Vagina (tissue), 2 donors: ENCODE measurements around the gene CYB561A3.

Experiments used
- POLR2AphosphoS5 ChIP-seq, 2 donors: sonication (generic); formaldehyde crosslinking; IDR thresholded peaks; one replicate each; pipeline ENCODE4 v1.9.0; 2017; ENCODE audit warnings: antibody characterized with exemption in 2 of 2, mild to moderate bottlenecking in 2 of 2, low read depth in 1 of 2; ENCODE audit not compliant: insufficient read depth in 1 of 2
- TF ChIP-seq, protein P1 (sequence below), 3 experiments: fragments of 450-650 bp in 2 of 3; fragments of 200-600 bp in 1 of 3; sonication (generic) in 1 of 3; IDR thresholded peaks; one replicate each; pipeline ENCODE4 v1.5.1; 2017 to 2019; ENCODE audit warnings: antibody characterized with exemption in 3 of 3, mild to moderate bottlenecking in 2 of 3, moderate library complexity in 2 of 3

DNA sequence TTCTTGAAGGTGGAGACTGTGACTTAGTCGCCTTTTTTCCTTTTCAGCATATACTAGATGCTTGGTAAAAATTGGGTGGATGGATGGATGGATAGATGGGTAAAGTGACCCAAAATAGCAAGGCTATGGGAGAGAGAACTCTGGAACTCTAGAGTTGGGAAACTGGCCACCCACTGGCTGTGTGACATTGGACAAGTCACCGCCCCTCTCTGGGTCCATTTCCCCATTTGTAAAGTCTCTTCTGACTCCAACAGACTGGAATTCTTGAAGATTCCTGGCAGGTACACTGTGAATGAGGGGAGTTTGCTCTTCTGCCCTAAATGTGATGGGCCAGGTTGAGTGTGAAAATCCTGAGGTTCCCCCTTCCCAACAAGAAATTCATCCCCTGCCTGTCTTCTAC, 20.7 kb downstream of the CYB561A3 start:
- TF ChIP-seq, protein P1, sequence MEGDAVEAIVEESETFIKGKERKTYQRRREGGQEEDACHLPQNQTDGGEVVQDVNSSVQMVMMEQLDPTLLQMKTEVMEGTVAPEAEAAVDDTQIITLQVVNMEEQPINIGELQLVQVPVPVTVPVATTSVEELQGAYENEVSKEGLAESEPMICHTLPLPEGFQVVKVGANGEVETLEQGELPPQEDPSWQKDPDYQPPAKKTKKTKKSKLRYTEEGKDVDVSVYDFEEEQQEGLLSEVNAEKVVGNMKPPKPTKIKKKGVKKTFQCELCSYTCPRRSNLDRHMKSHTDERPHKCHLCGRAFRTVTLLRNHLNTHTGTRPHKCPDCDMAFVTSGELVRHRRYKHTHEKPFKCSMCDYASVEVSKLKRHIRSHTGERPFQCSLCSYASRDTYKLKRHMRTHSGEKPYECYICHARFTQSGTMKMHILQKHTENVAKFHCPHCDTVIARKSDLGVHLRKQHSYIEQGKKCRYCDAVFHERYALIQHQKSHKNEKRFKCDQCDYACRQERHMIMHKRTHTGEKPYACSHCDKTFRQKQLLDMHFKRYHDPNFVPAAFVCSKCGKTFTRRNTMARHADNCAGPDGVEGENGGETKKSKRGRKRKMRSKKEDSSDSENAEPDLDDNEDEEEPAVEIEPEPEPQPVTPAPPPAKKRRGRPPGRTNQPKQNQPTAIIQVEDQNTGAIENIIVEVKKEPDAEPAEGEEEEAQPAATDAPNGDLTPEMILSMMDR (IDR thresholded peaks at IDR 0.05), result no peak
- TF ChIP-seq POLR2AphosphoS5 (IDR thresholded peaks at IDR 0.05; ENCODE audit: insufficient read depth in 1 of 2, low read depth in 1 of 2), result no peak
